Astrocyte of the hippocampus (primary cell): ENCODE measurements around the gene IFI27.
"Not testable (repeated sequence)": the region's sequence is repeated elsewhere in the genome, so short reads cannot be mapped to it uniquely, and the experiment has no call there.

Experiments used
- DNase-seq: peaks from one replicate; pipeline ENCODE4 v3.0.0; 2011; ENCODE audit warnings: low read depth, low spot score

The IFI27 gene

GRCh38 chr14:94110552-94111181 lies at the start of gene IFI27:
IFI27 (plus strand) TSS chr14:94110736.
- DNase-seq: peak; percentile 70

DNA sequence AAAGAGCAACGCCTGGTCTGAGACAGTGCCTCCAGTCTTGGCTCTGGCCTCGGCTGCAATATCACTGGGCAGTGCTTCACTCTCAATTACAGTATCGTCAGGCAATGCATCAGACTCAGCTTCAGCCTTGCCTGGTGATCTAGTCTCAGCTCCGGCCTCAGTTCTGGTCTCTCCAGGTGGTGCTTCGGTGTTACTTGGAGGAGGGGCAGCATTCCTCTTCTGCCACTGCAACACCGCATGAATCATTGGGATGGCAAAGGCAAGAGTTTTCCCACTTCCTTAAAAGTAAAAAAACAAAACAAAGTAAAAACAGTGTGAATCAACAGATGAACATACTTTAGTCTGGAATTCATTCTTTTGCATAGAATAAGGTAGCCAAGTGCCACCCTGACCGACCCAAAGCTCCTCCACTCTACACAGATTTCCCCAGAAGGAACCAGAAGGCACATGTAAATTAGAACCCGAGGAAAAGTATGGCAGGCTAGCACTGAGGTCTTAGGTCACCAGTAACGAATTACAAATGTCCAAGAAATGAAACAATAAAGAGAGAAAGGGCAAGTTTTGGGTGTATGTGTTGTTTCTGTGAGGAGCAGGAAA lies 48.1 kb upstream of the IFI27 start:
- DNase-seq: peak; percentile 84

GRCh38 chr14:94066089-94066676 lies 44.4 kb upstream of the IFI27 start:
- DNase-seq: peak; percentile 50

DNA sequence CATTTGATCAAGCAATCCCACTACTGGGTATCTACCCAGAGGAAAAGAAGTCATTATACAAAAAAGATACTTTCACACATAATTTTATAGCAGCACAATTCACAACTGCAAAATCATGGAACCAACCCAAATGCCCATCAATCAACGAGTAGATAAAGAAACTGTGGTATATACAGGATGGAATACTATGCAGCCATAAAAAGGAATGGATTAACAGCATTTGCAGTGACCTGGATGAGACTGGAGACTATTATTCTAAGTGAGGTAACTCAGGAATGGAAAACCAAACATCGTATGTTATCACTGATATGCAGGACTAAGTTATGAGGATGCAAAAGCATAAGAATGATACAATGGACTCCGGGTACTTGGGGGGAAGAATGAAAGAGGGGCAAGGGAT lies 38.5 kb upstream of the IFI27 start:
- not testable (repeated sequence) for DNase-seq

DNA sequence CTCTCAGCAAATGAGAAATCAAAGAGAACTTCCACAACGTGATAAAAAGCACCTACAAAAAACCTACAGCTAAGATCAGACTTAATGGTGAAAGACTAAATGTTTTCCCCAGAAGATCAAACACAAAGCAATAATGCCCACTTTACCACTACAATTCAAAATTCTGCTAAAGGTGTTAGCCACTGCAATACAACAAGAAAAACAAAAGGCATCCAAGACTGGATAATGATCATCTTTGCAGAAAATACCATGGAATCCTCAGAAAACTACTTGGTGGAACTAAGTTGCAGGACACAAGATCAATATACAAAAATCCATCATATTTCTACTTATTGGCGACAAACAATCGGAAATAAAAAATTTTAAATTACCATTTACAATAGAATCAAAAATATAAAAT lies 36.0 kb upstream of the IFI27 start:
- no peak for DNase-seq

- no peak for DNase-seq
These were observed 35.5 kb upstream of the IFI27 start for GRCh38 chr14:94075008-94075407.

- DNase-seq: no peak
These were observed 33.3 kb upstream of the IFI27 start for GRCh38 chr14:94077111-94077821.

- DNase-seq: no peak
These were observed 32.7 kb upstream of the IFI27 start for GRCh38 chr14:94077823-94078222.

DNA sequence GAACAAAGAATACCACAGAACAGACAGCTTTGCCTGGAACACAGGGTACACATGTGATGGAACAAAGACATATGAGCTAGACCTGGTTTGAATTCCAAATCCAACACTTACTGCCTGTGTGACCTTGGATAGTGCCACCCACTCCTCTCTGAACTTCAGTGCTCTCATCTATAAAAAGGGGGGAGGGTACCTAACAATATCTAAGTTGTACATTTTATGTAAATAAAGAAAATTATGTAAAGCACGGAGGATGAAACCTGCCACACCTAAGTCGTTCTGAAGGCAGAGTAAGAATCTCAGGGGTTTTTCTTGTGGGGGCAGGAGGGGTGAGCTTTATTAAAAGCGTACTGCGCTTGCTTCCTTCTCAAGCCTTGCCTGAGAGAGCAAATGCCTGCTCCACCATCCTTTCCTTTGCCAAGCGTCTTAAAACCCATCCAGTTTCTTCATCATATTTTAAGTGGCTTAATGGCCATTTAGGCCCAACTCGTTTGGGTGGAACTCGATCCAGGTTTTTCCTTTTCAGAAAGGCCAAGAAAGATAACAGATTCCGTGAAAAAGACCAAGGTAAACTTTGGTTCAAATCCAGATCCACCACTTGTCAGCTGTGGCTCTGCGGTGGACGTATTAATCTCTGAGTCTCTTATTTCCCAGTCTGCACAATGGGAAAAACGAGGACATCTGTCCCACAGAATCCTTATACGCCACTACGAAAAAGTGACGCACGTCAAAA lies 30.5 kb upstream of the IFI27 start:
- peak; percentile 64 for DNase-seq

DNA sequence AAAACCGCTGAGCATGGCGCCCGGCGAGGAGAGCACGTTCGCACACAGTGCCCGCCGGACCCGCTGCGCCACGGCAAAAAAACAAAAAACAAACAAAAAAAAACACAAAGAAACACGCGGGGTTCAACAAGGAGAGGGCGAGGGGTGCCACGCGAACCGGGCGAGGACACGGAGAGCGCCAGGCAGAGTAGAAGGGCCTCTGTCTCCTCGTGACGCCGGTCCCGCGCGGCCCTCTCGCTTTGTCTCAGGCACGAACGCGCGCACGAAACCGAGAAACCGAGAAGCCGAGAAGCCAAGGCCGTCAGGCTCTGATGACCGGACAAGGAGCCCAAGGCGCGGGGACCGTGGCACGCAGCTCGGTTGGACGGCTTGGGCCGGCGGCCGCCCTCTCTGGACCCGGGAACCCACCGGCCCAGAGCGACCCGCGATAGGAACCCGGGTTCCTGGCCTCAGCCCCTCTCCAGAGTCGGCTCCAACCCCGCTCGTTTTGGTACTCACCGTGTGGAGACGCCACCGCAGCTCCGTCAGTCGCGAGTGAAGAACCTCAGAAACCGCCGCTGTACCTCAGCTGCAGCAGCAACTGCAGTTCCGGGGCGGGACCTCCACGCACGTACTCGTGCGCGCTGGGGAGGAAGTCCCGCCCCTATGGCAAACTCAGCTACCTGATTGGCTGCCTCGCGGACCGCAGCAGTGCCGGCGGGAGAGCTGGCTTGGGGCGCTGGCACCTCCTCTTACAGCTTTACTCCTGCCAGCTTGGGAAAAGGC lies 29.7 kb upstream of the IFI27 start, which contains the start of the genes DDX24 and IFI27L1:
DDX24 (minus strand) TSS at position 582 of the 765 bp plus-strand sequence. CDS start 1,460 bp downstream, outside the sequence.
IFI27L1 (plus strand) TSS at position 690 of the 765 bp plus-strand sequence. CDS start 15,628 bp downstream, outside the sequence.
- peak; percentile 98 for DNase-seq

DNA sequence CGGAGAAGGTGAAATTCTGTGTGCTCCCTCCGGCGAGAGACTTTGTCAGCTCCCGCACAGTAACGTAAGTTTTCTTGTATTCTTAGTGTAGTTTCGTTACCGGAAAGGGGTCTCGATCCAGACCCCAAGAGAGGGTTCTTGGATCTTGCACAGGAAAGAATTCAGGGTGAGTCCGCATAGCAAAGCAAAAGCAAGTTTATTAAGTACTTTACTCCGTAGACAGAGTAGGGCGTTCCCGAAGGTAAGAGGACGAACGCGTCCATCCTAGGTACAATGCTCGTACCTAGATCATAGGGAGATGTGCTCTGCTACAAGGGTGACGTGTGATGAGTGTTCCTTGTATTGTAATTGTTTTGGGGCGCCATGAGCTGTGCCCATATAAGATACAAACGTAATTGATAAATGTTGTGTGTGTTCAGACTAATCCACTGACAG lies 29.1 kb upstream of the IFI27 start:
- no peak for DNase-seq

DNA sequence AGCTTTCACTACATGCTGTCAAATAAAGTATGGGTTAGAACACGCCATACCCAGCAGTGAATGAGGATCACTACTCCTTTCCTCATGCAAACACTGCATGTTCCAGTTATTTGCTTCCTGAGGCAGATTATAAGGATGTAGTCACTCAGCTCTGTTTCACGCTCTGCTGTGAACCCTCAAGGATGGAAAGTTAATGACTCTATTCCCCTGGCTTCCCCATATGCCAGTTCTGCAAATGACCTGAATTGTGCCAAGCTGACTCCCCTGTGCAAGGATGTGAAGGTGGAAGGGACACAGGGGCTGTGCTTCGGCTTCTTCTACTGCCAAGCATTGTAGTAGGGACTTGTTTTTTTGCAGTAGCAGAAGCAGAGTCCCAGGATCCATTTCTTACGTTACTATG lies 22.6 kb upstream of the IFI27 start:
- no peak for DNase-seq

- DNase-seq: no peak
These were observed 22.0 kb upstream of the IFI27 start for GRCh38 chr14:94088516-94088915.

- no peak for DNase-seq
These were observed 21.1 kb upstream of the IFI27 start for GRCh38 chr14:94089479-94089878.

DNA sequence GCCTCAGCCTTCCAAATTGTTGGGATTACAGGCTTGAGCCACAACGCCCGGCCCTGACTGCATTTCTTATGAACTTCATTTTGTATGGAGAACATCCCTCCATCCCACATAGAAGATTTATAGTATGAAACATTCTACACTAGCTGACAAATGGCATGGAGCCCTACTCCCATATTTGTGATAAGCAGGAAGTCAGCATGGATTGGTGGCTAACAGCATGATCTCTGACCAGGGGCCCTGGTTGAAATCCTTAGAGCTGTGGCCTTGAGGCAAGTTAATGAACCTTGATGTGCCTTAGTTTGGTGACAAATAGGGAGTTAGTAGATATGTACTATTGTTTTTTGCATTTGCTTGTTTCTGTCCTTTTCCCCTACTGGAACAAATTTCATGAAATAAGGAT lies 17.1 kb upstream of the IFI27 start:
- DNase-seq: no peak

GRCh38 chr14:94097091-94097490 lies 13.4 kb upstream of the IFI27 start:
- peak; percentile 76 for DNase-seq

- DNase-seq: no peak
These were observed 12.1 kb upstream of the IFI27 start for GRCh38 chr14:94098326-94098992.

- DNase-seq: no peak
These were observed 11.5 kb upstream of the IFI27 start for GRCh38 chr14:94099006-94099405.

GRCh38 chr14:94100847-94101246 lies 9.7 kb upstream of the IFI27 start:
- peak; percentile 77 for DNase-seq

GRCh38 chr14:94101748-94102147 lies 8.8 kb upstream of the IFI27 start:
- DNase-seq: no peak
